Astrocyte of the cerebellum (primary cell): Measurements from ENCODE around the gene PPP6R2.

ENCODE experiments used
- DNase-seq: peaks from one replicate; pipeline ENCODE4 v3.0.0-alpha.2; 2011; ENCODE audit warnings: low read depth
- H3K4me3 ChIP-seq: 2 replicates; pipeline ENCODE4 v1.5.1; 2011; ENCODE audit warnings: mild to moderate bottlenecking, low read depth, low read length, moderate library complexity
- in situ Hi-C: cut with HindIII; loops from 2 replicates; pipeline ENCODE4 v1.10.0; 2017; ENCODE audit warnings: low sequenced_read_pairs
- TF ChIP-seq, protein P1 (sequence below): IDR thresholded peaks from 2 replicates; pipeline ENCODE4 v1.5.1; 2012; ENCODE audit warnings: low read length, low read depth, moderate library complexity, mild to moderate bottlenecking; ENCODE audit errors: missing control alignments

The PPP6R2 gene

DNA sequence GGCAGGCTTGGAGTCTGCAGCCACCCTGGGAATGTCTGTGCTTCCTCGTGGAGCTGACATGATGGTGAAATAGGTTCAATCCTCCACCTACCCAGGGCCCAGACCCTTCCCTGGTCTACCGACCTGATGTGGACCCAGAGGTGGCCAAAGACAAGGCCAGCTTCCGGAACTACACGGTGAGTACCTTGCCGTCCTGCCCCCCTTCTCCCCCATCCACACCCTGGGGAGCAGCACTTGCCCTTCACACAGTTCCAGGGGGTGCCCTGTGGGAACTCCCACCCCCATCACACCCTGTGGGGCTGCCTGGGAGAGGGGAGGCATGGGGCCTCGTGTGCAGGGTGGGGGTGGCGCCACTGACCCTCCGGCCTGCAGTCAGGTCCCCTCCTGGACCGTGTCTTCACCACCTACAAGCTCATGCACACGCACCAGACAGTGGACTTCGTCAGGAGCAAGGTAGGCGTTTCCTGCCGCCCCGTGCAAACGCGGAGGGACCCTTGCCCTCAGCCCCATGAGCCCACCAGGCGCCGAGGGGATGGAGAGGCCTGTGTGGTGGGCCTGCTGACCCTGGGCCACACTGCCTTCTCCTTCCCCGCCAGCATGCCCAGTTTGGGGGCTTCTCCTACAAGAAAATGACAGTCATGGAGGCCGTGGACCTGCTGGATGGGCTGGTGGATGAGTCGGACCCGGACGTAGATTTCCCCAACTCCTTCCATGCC, 144.3 kb downstream of the PPP6R2 start:
- in situ Hi-C loops, result loop anchor here (10.0 kb wide), 1 partner anchor 133 kb away; no protein-coding TSS in a partner anchor
- TF ChIP-seq, protein P1, sequence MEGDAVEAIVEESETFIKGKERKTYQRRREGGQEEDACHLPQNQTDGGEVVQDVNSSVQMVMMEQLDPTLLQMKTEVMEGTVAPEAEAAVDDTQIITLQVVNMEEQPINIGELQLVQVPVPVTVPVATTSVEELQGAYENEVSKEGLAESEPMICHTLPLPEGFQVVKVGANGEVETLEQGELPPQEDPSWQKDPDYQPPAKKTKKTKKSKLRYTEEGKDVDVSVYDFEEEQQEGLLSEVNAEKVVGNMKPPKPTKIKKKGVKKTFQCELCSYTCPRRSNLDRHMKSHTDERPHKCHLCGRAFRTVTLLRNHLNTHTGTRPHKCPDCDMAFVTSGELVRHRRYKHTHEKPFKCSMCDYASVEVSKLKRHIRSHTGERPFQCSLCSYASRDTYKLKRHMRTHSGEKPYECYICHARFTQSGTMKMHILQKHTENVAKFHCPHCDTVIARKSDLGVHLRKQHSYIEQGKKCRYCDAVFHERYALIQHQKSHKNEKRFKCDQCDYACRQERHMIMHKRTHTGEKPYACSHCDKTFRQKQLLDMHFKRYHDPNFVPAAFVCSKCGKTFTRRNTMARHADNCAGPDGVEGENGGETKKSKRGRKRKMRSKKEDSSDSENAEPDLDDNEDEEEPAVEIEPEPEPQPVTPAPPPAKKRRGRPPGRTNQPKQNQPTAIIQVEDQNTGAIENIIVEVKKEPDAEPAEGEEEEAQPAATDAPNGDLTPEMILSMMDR, result no peak
- DNase-seq, result no peak
- no peak overlapping the region for H3K4me3 ChIP-seq

DNA sequence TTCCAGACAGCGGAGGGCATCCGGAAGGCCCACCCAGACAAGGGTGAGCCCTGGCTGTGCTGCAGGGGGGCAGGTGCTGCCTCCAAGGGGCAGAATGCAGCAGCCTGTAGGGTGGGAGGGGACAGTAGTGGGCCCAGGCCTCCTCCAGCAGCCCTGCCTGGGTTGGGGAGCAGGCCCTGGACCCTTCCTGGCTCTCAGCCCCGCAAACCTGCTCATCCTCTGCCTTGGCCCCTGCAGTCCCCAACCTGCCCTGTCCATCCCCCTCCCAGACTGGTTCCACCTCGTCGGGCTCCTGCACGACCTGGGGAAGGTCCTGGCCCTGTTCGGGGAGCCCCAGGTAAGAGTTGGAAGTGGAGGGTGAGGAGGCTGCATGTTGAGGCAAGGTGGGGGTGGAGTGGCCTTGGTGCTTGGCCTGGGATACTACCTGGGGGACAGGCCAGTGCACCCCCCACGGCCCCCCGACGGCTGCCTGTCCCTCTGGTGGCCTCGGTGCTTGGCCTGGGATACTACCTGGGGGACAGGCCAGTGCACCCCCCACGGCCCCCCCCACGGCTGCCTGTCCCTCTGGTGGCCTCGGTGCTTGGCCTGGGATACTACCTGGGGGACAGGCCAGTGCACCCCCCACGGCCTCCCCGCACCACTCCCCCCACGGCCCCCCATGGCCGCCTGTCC, 145.0 kb downstream of the PPP6R2 start:
- TF ChIP-seq, protein P1, result no peak
- in situ Hi-C loops, result loop anchor here (10.0 kb wide), 1 partner anchor 133 kb away; no protein-coding TSS in a partner anchor
- no peak for DNase-seq

DNA sequence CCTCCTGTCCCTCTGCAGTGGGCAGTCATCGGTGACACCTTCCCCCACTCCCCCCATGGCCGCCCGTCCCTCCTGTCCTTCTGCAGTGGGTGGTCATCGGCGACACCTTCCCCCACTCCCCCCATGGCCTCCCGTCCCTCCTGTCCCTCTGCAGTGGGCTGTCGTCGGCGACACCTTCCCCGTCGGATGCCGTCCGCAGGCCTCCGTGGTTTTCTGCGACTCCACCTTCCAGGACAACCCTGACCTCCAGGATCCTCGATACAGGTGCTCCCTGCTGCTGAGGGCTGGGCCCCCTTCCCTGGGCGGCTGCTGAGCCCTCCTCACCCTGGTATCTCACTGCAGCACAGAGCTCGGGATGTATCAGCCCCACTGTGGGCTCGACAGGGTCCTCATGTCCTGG, 145.8 kb downstream of the PPP6R2 start:
- TF ChIP-seq, protein P1, result no peak
- in situ Hi-C loops, result loop anchor here (10.0 kb wide), 1 partner anchor 134 kb away; no protein-coding TSS in a partner anchor
- no peak overlapping the region for H3K4me3 ChIP-seq
- no peak for DNase-seq

More for the DNA sequence above, 145.0 kb downstream of the PPP6R2 start:
- H3K4me3 ChIP-seq, result no peak overlapping the region

DNA sequence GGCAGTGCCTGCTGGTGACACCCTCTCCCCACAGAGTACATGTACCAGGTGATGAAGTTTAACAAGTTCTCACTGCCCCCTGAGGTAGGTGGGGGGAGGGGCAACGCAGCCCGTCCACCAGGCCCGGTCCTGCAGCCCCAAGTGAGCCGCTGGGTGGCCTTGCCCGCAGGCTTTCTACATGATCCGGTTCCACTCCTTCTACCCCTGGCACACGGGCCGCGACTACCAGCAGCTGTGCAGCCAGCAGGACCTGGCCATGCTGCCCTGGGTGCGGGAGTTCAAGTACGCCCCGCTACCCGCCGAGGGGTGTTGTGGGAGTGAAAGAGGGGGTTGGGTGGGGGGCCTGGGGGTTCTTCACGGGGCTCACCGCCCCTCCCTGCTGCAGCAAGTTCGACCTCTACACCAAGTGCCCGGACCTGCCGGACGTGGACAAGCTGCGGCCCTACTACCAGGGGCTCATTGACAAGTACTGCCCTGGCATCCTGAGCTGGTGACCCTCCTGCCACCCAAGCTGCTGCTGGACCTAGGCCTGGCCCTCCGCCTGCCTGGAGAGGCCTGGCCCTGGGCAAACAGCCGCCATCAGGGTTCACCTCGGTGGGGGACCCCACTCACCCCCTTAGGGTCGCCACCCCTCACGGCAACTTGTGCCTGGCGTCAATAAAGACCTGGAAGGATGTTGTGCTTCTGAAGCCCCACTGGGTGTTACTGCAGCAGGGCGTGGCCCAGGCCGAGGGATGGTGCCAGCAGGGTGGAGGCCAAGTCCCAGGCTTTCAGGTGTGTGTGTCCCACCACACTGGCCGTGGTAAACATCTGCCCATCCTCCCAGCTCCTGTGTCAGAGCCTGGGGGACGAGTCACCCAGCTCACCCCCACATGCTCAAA, 146.5 kb downstream of the PPP6R2 start:
- no peak for DNase-seq
- TF ChIP-seq, protein P1, result no peak
- no peak overlapping the region for H3K4me3 ChIP-seq
- in situ Hi-C loops, result loop anchor here (10.0 kb wide), 1 partner anchor 135 kb away; no protein-coding TSS in a partner anchor

DNA sequence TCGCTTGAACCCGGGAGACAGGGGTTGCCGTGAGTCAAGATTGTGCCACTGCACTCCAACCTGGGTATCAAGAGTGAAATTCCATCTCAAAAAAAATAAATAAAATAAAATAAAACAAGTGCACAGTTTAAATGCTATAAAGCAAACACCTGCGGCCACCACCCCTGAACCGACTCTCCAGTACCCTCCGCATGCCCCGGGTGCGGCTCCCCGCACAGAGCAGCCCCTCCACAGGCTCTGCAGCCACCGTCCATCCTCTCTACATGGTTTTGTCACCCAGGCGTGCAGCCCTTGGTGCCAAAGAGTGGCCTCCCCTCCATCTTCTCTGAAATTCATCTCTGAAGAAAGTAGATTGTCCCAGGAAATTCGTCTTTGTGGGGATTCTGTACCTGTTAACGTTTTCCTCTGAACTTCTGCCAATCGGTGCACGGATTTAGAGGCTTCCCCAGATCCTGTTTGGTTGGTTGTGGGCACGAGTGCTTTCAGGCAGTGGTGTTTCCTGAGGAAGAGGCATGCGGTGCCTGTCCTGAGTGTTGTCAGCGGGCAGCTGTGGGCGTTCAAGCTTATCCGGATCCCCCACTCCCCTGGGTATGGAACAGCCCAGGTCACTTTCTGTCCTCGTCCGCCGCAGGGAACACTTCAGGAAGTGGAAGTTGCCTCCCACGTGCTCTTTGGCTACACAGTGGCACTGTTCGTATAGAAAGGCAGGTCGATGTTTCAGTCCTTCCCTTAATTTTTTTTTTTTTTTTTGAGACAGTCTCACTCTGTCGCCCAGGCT, 147.6 kb downstream of the PPP6R2 start:
- no peak overlapping the region for H3K4me3 ChIP-seq
- no peak for DNase-seq
- in situ Hi-C loops, result no loop called here
- TF ChIP-seq, protein P1, result no peak
